ENCODE results near the gene NTN3.

Gene NTN3

GRCh38 chr16:2471016-2471652 lies at the start of gene NTN3:
TSS of gene NTN3 (plus strand) at chr16:2471297. CDS start at chr16:2471702, 405 bp downstream.
- Histone ChIP-seq H3K27me3 (ENCODE audit: low read depth) (no peaks in the 10 kb centered on the region), H3K4me1 (peaks cover 34% of the 10 kb centered on the region), H3K36me3 (replicated peaks) (0 out of 2 replicates have a peak, but pooled peaks cover 3% of the 10 kb centered on the region), H3K9me3 (no peaks in the 10 kb centered on the region), H3K4me3 (no peak within 1 kb of the TSS)
- DNase-seq (ENCODE audit: low spot score in 2 of 2): peak; percentile 26 to 79
- in situ Hi-C loops (cut with MboI; ENCODE audit: low sequenced_read_pairs): no loop called here

GRCh38 chr16:2422123-2422867 lies 48.8 kb upstream of the NTN3 start:
- Histone ChIP-seq H3K4me1 (peaks cover 2% of the 10 kb centered on the region; the same call in 1 of the 2 replicates), H3K9me3 (no peaks in the 10 kb centered on the region), H3K4me3 (no peak overlapping the region), H3K27me3 (ENCODE audit: low read depth) (no peaks in the 10 kb centered on the region), H3K36me3 (replicated peaks) (no peaks in the 10 kb centered on the region)
- in situ Hi-C loops (cut with MboI; ENCODE audit: low sequenced_read_pairs): no loop called here
- DNase-seq (ENCODE audit: low spot score in 2 of 2): no peak

GRCh38 chr16:2424061-2425007 lies 46.8 kb upstream of the NTN3 start:
- Histone ChIP-seq H3K36me3 (replicated peaks) (peaks cover under 1% of the 10 kb centered on the region; the same call in 1 of the 2 replicates), H3K9me3 (no peaks in the 10 kb centered on the region), H3K4me1 (peaks cover 10% of the 10 kb centered on the region), H3K4me3 (no peak overlapping the region), H3K27me3 (ENCODE audit: low read depth) (no peaks in the 10 kb centered on the region)
- in situ Hi-C loops (cut with MboI; ENCODE audit: low sequenced_read_pairs): no loop called here
- DNase-seq (ENCODE audit: low spot score in 2 of 2): no peak

GRCh38 chr16:2425008-2425518 lies 46.0 kb upstream of the NTN3 start:
- Histone ChIP-seq H3K4me3 (no peak overlapping the region), H3K27me3 (ENCODE audit: low read depth) (no peaks in the 10 kb centered on the region), H3K36me3 (replicated peaks) (peaks cover 5% of the 10 kb centered on the region; the same call in 1 of the 2 replicates), H3K9me3 (no peaks in the 10 kb centered on the region), H3K4me1 (peaks cover 10% of the 10 kb centered on the region)
- no peak for DNase-seq (ENCODE audit: low spot score in 2 of 2)
- in situ Hi-C loops (cut with MboI; ENCODE audit: low sequenced_read_pairs): no loop called here

GRCh38 chr16:2425825-2426430 lies 45.2 kb upstream of the NTN3 start:
- no peak overlapping the region for H3K4me3 ChIP-seq
- in situ Hi-C loops (cut with MboI; ENCODE audit: low sequenced_read_pairs): no loop called here

GRCh38 chr16:2426941-2427361 lies 44.1 kb upstream of the NTN3 start:
- peaks cover 19% of the 10 kb centered on the region for H3K4me1 ChIP-seq
- H3K36me3 ChIP-seq (replicated peaks): peaks cover 21% of the 10 kb centered on the region
- no peaks in the 10 kb centered on the region for H3K9me3 ChIP-seq
- in situ Hi-C loops (cut with MboI; ENCODE audit: low sequenced_read_pairs): no loop called here
- no peak for DNase-seq (ENCODE audit: low spot score in 2 of 2)
- H3K4me3 ChIP-seq: no peak overlapping the region
- no peaks in the 10 kb centered on the region for H3K27me3 ChIP-seq (ENCODE audit: low read depth)

More at GRCh38 chr16:2425825-2426430, 45.2 kb upstream of the NTN3 start:
- Histone ChIP-seq H3K9me3 (no peaks in the 10 kb centered on the region), H3K4me1 (peaks cover 15% of the 10 kb centered on the region), H3K27me3 (ENCODE audit: low read depth) (no peaks in the 10 kb centered on the region), H3K36me3 (replicated peaks) (peaks cover 11% of the 10 kb centered on the region)
- DNase-seq (ENCODE audit: low spot score in 2 of 2): no peak

GRCh38 chr16:2427526-2427925 lies 43.6 kb upstream of the NTN3 start:
- in situ Hi-C loops (cut with MboI; ENCODE audit: low sequenced_read_pairs): no loop called here
- H3K27me3 ChIP-seq (ENCODE audit: low read depth): no peaks in the 10 kb centered on the region
- no peak overlapping the region for H3K4me3 ChIP-seq
- H3K4me1 ChIP-seq: peaks cover 19% of the 10 kb centered on the region
- no peaks in the 10 kb centered on the region for H3K9me3 ChIP-seq
- no peak for DNase-seq (ENCODE audit: low spot score in 2 of 2)
- H3K36me3 ChIP-seq (replicated peaks): peaks cover 27% of the 10 kb centered on the region

- peaks cover 34% of the 10 kb centered on the region for H3K36me3 ChIP-seq (replicated peaks)
- DNase-seq (ENCODE audit: low spot score in 2 of 2): peak in 1 of 2 experiments; percentile 47
- in situ Hi-C loops (cut with MboI; ENCODE audit: low sequenced_read_pairs): no loop called here
Measured at GRCh38 chr16:2428051-2428783, 42.9 kb upstream of the NTN3 start.

GRCh38 chr16:2428784-2429033 lies 42.4 kb upstream of the NTN3 start:
- H3K4me1 ChIP-seq: peaks cover 17% of the 10 kb centered on the region
- peaks cover 39% of the 10 kb centered on the region for H3K36me3 ChIP-seq (replicated peaks)
- in situ Hi-C loops (cut with MboI; ENCODE audit: low sequenced_read_pairs): no loop called here
- H3K27me3 ChIP-seq (ENCODE audit: low read depth): no peaks in the 10 kb centered on the region
- H3K4me3 ChIP-seq: peak overlapping the region; percentile 89
- DNase-seq (ENCODE audit: low spot score in 2 of 2): no peak
- H3K9me3 ChIP-seq: no peaks in the 10 kb centered on the region

More at GRCh38 chr16:2428051-2428783, 42.9 kb upstream of the NTN3 start:
- Histone ChIP-seq H3K4me3 (peak overlapping the region; percentile 89), H3K27me3 (ENCODE audit: low read depth) (no peaks in the 10 kb centered on the region), H3K9me3 (no peaks in the 10 kb centered on the region), H3K4me1 (peaks cover 18% of the 10 kb centered on the region)

GRCh38 chr16:2429034-2429770 lies 41.9 kb upstream of the NTN3 start, which contains the start of gene CCNF:
TSS of gene CCNF (plus strand) at chr16:2429447. CDS start at chr16:2429482, 35 bp downstream.
- peaks cover 17% of the 10 kb centered on the region for H3K4me1 ChIP-seq

GRCh38 chr16:2429771-2430663 lies 41.1 kb upstream of the NTN3 start:
- DNase-seq (ENCODE audit: low spot score in 2 of 2): peak; percentile 36 to 50
- in situ Hi-C loops (cut with MboI; ENCODE audit: low sequenced_read_pairs): no loop called here

More at GRCh38 chr16:2429034-2429770, 41.9 kb upstream of the NTN3 start, which contains the start of gene CCNF:
- H3K36me3 ChIP-seq (replicated peaks): peaks cover 44% of the 10 kb centered on the region
- peak; percentile 95 to 99 for DNase-seq (ENCODE audit: low spot score in 2 of 2)
- H3K27me3 ChIP-seq (ENCODE audit: low read depth): no peaks in the 10 kb centered on the region
- peak within 1 kb of the TSS; percentile 89 for H3K4me3 ChIP-seq
- H3K9me3 ChIP-seq: no peaks in the 10 kb centered on the region
- in situ Hi-C loops (cut with MboI; ENCODE audit: low sequenced_read_pairs): no loop called here

More at GRCh38 chr16:2429771-2430663, 41.1 kb upstream of the NTN3 start:
- Histone ChIP-seq H3K4me1 (peaks cover 17% of the 10 kb centered on the region), H3K4me3 (peak overlapping the region; percentile 89), H3K9me3 (no peaks in the 10 kb centered on the region), H3K36me3 (replicated peaks) (peaks cover 52% of the 10 kb centered on the region), H3K27me3 (ENCODE audit: low read depth) (no peaks in the 10 kb centered on the region)
